ENCODE measurements around the gene HCRT. TPM values are rescaled to one million over a fixed set of nuclear protein-coding genes. Genes with fewer than 3 reads are reported as not detected.
A peak's percentile ranks its signal among the peaks of the same experiment; 100 is the strongest.

Gene HCRT
- total and polyA plus RNA-seq, 5 donors from 2014 or later = not detected

GRCh38 chr17:42171831-42172230, 13.4 kb downstream of the HCRT start:
- H3K27ac ChIP-seq (ENCODE audit: insufficient read depth, low read length, poor library complexity, severe bottlenecking) = no peak overlapping the region
- H3K9me3 Mint-ChIP-seq = peaks cover 0 to 1% (median 0%) of the 10 kb centered on the region in 7 donors

GRCh38 chr17:42169351-42169750, 15.9 kb downstream of the HCRT start:
- no peak for DNase-seq
- H3K4me3 ChIP-seq (ENCODE audit: low read depth, low read length) = no peak overlapping the region
- no peaks in the 10 kb centered on the region for H3K36me3 Mint-ChIP-seq
- H3K4me3 Mint-ChIP-seq = no peak overlapping the region
- H3K4me1 Mint-ChIP-seq = peaks cover 0 to 2% (median 0%) of the 10 kb centered on the region in 4 donors
- no peaks in the 10 kb centered on the region for H3K27me3 ChIP-seq (ENCODE audit: control insufficient read depth, insufficient read depth, low read length)
- H3K27ac ChIP-seq (ENCODE audit: insufficient read depth, low read length, poor library complexity, severe bottlenecking) = no peak overlapping the region
- peaks cover 0 to 1% (median 0%) of the 10 kb centered on the region in 7 donors for H3K9me3 Mint-ChIP-seq
- H3K27me3 Mint-ChIP-seq = no peaks in the 10 kb centered on the region
- ATAC-seq (ENCODE audit: low read depth in 2 of 2) = no peak
- H3K4me1 ChIP-seq (ENCODE audit: control insufficient read depth, insufficient read depth, low read length, poor library complexity, severe bottlenecking) = no peaks in the 10 kb centered on the region
- no peaks in the 10 kb centered on the region for H3K36me3 ChIP-seq (ENCODE audit: control insufficient read depth, insufficient read depth, low read length)
- no peaks in the 10 kb centered on the region for H3K9me3 ChIP-seq (ENCODE audit: control insufficient read depth in 2 of 2, low read length in 2 of 2)
- H3K27ac Mint-ChIP-seq = no peak overlapping the region

More at GRCh38 chr17:42171831-42172230, 13.4 kb downstream of the HCRT start:
- no peaks in the 10 kb centered on the region for H3K36me3 Mint-ChIP-seq
- Histone ChIP-seq H3K4me1 (ENCODE audit: control insufficient read depth, insufficient read depth, low read length, poor library complexity, severe bottlenecking) (no peaks in the 10 kb centered on the region), H3K4me3 (ENCODE audit: low read depth, low read length) (no peak overlapping the region), H3K9me3 (ENCODE audit: control insufficient read depth in 2 of 2, low read length in 2 of 2) (no peaks in the 10 kb centered on the region), H3K36me3 (ENCODE audit: control insufficient read depth, insufficient read depth, low read length) (no peaks in the 10 kb centered on the region), H3K27me3 (ENCODE audit: control insufficient read depth, insufficient read depth, low read length) (no peaks in the 10 kb centered on the region)
- H3K4me1 Mint-ChIP-seq = no peaks in the 10 kb centered on the region
- H3K27me3 Mint-ChIP-seq = no peaks in the 10 kb centered on the region
- ATAC-seq (ENCODE audit: low read depth in 2 of 2) (no peak), DNase-seq (no peak)
- H3K4me3 Mint-ChIP-seq = no peak overlapping the region
- H3K27ac Mint-ChIP-seq = no peak overlapping the region

GRCh38 chr17:42167807-42168206, 17.4 kb downstream of the HCRT start:
- no peak overlapping the region for H3K4me3 ChIP-seq (ENCODE audit: low read depth, low read length)
- no peak for ATAC-seq (ENCODE audit: low read depth in 2 of 2)
- Mint-ChIP-seq H3K36me3 (no peaks in the 10 kb centered on the region), H3K4me3 (no peak overlapping the region), H3K9me3 (peaks cover 0 to 2% (median 0%) of the 10 kb centered on the region in 7 donors), H3K27ac (peak overlapping the region in 1 of 3 donors; percentile 71), H3K4me1 (peaks cover 0 to 2% (median 0%) of the 10 kb centered on the region in 4 donors), H3K27me3 (no peaks in the 10 kb centered on the region)
- DNase-seq = no peak
- no peaks in the 10 kb centered on the region for H3K36me3 ChIP-seq (ENCODE audit: control insufficient read depth, insufficient read depth, low read length)
- no peaks in the 10 kb centered on the region for H3K27me3 ChIP-seq (ENCODE audit: control insufficient read depth, insufficient read depth, low read length)
- H3K9me3 ChIP-seq (ENCODE audit: control insufficient read depth in 2 of 2, low read length in 2 of 2) = no peaks in the 10 kb centered on the region
- no peak overlapping the region for H3K27ac ChIP-seq (ENCODE audit: insufficient read depth, low read length, poor library complexity, severe bottlenecking)
- no peaks in the 10 kb centered on the region for H3K4me1 ChIP-seq (ENCODE audit: control insufficient read depth, insufficient read depth, low read length, poor library complexity, severe bottlenecking)

- DNase-seq (no peak), ATAC-seq (ENCODE audit: low read depth in 2 of 2) (no peak)
- H3K4me1 Mint-ChIP-seq = peaks cover 0 to 2% (median 0%) of the 10 kb centered on the region in 4 donors
- H3K27ac Mint-ChIP-seq = no peak overlapping the region
- no peaks in the 10 kb centered on the region for H3K4me1 ChIP-seq (ENCODE audit: control insufficient read depth, insufficient read depth, low read length, poor library complexity, severe bottlenecking)
- H3K9me3 ChIP-seq (ENCODE audit: control insufficient read depth in 2 of 2, low read length in 2 of 2) = no peaks in the 10 kb centered on the region
- H3K9me3 Mint-ChIP-seq = peaks cover 0 to 3% (median 0%) of the 10 kb centered on the region in 7 donors
- no peaks in the 10 kb centered on the region for H3K36me3 ChIP-seq (ENCODE audit: control insufficient read depth, insufficient read depth, low read length)
- H3K4me3 ChIP-seq (ENCODE audit: low read depth, low read length) = no peak overlapping the region
- H3K27me3 Mint-ChIP-seq = no peaks in the 10 kb centered on the region
- no peak overlapping the region for H3K4me3 Mint-ChIP-seq
- H3K36me3 Mint-ChIP-seq = no peaks in the 10 kb centered on the region
- no peaks in the 10 kb centered on the region for H3K27me3 ChIP-seq (ENCODE audit: control insufficient read depth, insufficient read depth, low read length)
- no peak overlapping the region for H3K27ac ChIP-seq (ENCODE audit: insufficient read depth, low read length, poor library complexity, severe bottlenecking)
These were observed 19.0 kb downstream of the HCRT start for GRCh38 chr17:42166196-42166763.

GRCh38 chr17:42165751-42166150, 19.5 kb downstream of the HCRT start:
- Histone ChIP-seq H3K36me3 (ENCODE audit: control insufficient read depth, insufficient read depth, low read length) (no peaks in the 10 kb centered on the region), H3K27me3 (ENCODE audit: control insufficient read depth, insufficient read depth, low read length) (no peaks in the 10 kb centered on the region), H3K27ac (ENCODE audit: insufficient read depth, low read length, poor library complexity, severe bottlenecking) (no peak overlapping the region), H3K4me3 (ENCODE audit: low read depth, low read length) (no peak overlapping the region), H3K4me1 (ENCODE audit: control insufficient read depth, insufficient read depth, low read length, poor library complexity, severe bottlenecking) (no peaks in the 10 kb centered on the region), H3K9me3 (ENCODE audit: control insufficient read depth in 2 of 2, low read length in 2 of 2) (no peaks in the 10 kb centered on the region)
- H3K36me3 Mint-ChIP-seq = no peaks in the 10 kb centered on the region
- peaks cover 0 to 2% (median 0%) of the 10 kb centered on the region in 4 donors for H3K4me1 Mint-ChIP-seq
- no peak overlapping the region for H3K27ac Mint-ChIP-seq
- ATAC-seq (ENCODE audit: low read depth in 2 of 2) (no peak), DNase-seq (no peak)
- no peak overlapping the region for H3K4me3 Mint-ChIP-seq
- H3K27me3 Mint-ChIP-seq = no peaks in the 10 kb centered on the region
- H3K9me3 Mint-ChIP-seq = peaks cover 0 to 2% (median 0%) of the 10 kb centered on the region in 7 donors

- Mint-ChIP-seq H3K27me3 (no peaks in the 10 kb centered on the region), H3K36me3 (no peaks in the 10 kb centered on the region), H3K9me3 (peaks cover 0 to 2% (median 0%) of the 10 kb centered on the region in 7 donors), H3K27ac (peak overlapping the region in 1 of 3 donors; percentile 34), H3K4me1 (peaks cover 0 to 2% (median 0%) of the 10 kb centered on the region in 4 donors), H3K4me3 (no peak overlapping the region)
- Histone ChIP-seq H3K4me3 (ENCODE audit: low read depth, low read length) (no peak overlapping the region), H3K9me3 (ENCODE audit: control insufficient read depth in 2 of 2, low read length in 2 of 2) (no peaks in the 10 kb centered on the region), H3K27ac (ENCODE audit: insufficient read depth, low read length, poor library complexity, severe bottlenecking) (no peak overlapping the region), H3K4me1 (ENCODE audit: control insufficient read depth, insufficient read depth, low read length, poor library complexity, severe bottlenecking) (no peaks in the 10 kb centered on the region), H3K36me3 (ENCODE audit: control insufficient read depth, insufficient read depth, low read length) (no peaks in the 10 kb centered on the region), H3K27me3 (ENCODE audit: control insufficient read depth, insufficient read depth, low read length) (no peaks in the 10 kb centered on the region)
- DNase-seq = no peak
- no peak for ATAC-seq (ENCODE audit: low read depth in 2 of 2)
These were observed 21.4 kb downstream of the HCRT start for GRCh38 chr17:42163696-42164407.

- Histone ChIP-seq H3K27me3 (ENCODE audit: control insufficient read depth, insufficient read depth, low read length) (no peaks in the 10 kb centered on the region), H3K4me3 (ENCODE audit: low read depth, low read length) (no peak overlapping the region), H3K4me1 (ENCODE audit: control insufficient read depth, insufficient read depth, low read length, poor library complexity, severe bottlenecking) (no peaks in the 10 kb centered on the region), H3K36me3 (ENCODE audit: control insufficient read depth, insufficient read depth, low read length) (no peaks in the 10 kb centered on the region), H3K9me3 (ENCODE audit: control insufficient read depth in 2 of 2, low read length in 2 of 2) (no peaks in the 10 kb centered on the region), H3K27ac (ENCODE audit: insufficient read depth, low read length, poor library complexity, severe bottlenecking) (no peak overlapping the region)
- H3K9me3 Mint-ChIP-seq = peaks cover 0 to 2% (median 0%) of the 10 kb centered on the region in 7 donors
- DNase-seq = peak in 1 of 3 donors; percentile 36
- H3K4me1 Mint-ChIP-seq = peaks cover 0 to 2% (median 0%) of the 10 kb centered on the region in 4 donors
- peak overlapping the region in 1 of 3 donors; percentile 68 for H3K27ac Mint-ChIP-seq
- H3K4me3 Mint-ChIP-seq = no peak overlapping the region
- H3K27me3 Mint-ChIP-seq = no peaks in the 10 kb centered on the region
- no peaks in the 10 kb centered on the region for H3K36me3 Mint-ChIP-seq
- ATAC-seq (ENCODE audit: low read depth in 2 of 2) = no peak
These were observed 22.1 kb downstream of the HCRT start for GRCh38 chr17:42163113-42163512.

Data from CD4-positive, CD25-positive, alpha-beta regulatory T cell (primary cell).